Measurements from ENCODE around the gene RPL38.

Gene RPL38

GRCh38 chr17:74228306-74228978 lies 25.0 kb downstream of the RPL38 start:
- Histone ChIP-seq H3K4me1 (ENCODE audit: insufficient read depth, low read length) (no peaks in the 10 kb centered on the region), H3K36me3 (ENCODE audit: insufficient read depth, low read length) (peaks cover 37% of the 10 kb centered on the region), H3K4me3 (ENCODE audit: low read length) (no peak overlapping the region), H3K9me3 (ENCODE audit: low read length) (no peaks in the 10 kb centered on the region), H2AFZ (ENCODE audit: low read depth, low read length) (no peak overlapping the region), H3K27me3 (ENCODE audit: insufficient read depth, low read length) (no peaks in the 10 kb centered on the region)

GRCh38 chr17:74230896-74231295 lies 27.4 kb downstream of the RPL38 start:
- H3K36me3 ChIP-seq (ENCODE audit: insufficient read depth, low read length): peaks cover 20% of the 10 kb centered on the region
- H3K9me3 ChIP-seq (ENCODE audit: low read length): no peaks in the 10 kb centered on the region
- peaks cover 9% of the 10 kb centered on the region for H3K4me1 ChIP-seq (ENCODE audit: insufficient read depth, low read length)
- H3K27me3 ChIP-seq (ENCODE audit: insufficient read depth, low read length): no peaks in the 10 kb centered on the region
- H3K4me3 ChIP-seq (ENCODE audit: low read length): no peak overlapping the region
- no peak overlapping the region for H2AFZ ChIP-seq (ENCODE audit: low read depth, low read length)

- Histone ChIP-seq H3K4me1 (ENCODE audit: insufficient read depth, low read length) (peaks cover 16% of the 10 kb centered on the region), H3K27me3 (ENCODE audit: insufficient read depth, low read length) (no peaks in the 10 kb centered on the region), H3K9me3 (ENCODE audit: low read length) (no peaks in the 10 kb centered on the region), H3K4me3 (ENCODE audit: low read length) (no peak overlapping the region), H3K36me3 (ENCODE audit: insufficient read depth, low read length) (peaks cover 16% of the 10 kb centered on the region), H2AFZ (ENCODE audit: low read depth, low read length) (no peak overlapping the region)
Measured at GRCh38 chr17:74231928-74232907, 28.7 kb downstream of the RPL38 start.

GRCh38 chr17:74233937-74234336 lies 30.5 kb downstream of the RPL38 start:
- H3K4me1 ChIP-seq (ENCODE audit: insufficient read depth, low read length): peaks cover 16% of the 10 kb centered on the region
- H3K4me3 ChIP-seq (ENCODE audit: low read length): no peak overlapping the region
- no peaks in the 10 kb centered on the region for H3K27me3 ChIP-seq (ENCODE audit: insufficient read depth, low read length)
- H3K9me3 ChIP-seq (ENCODE audit: low read length): no peaks in the 10 kb centered on the region
- peaks cover 16% of the 10 kb centered on the region for H3K36me3 ChIP-seq (ENCODE audit: insufficient read depth, low read length)
- H2AFZ ChIP-seq (ENCODE audit: low read depth, low read length): no peak overlapping the region

- Histone ChIP-seq H3K4me1 (ENCODE audit: insufficient read depth, low read length) (peaks cover 16% of the 10 kb centered on the region), H3K36me3 (ENCODE audit: insufficient read depth, low read length) (peaks cover 17% of the 10 kb centered on the region), H3K9me3 (ENCODE audit: low read length) (no peaks in the 10 kb centered on the region), H3K27me3 (ENCODE audit: insufficient read depth, low read length) (no peaks in the 10 kb centered on the region), H2AFZ (ENCODE audit: low read depth, low read length) (no peak overlapping the region), H3K4me3 (ENCODE audit: low read length) (no peak overlapping the region)
Measured at GRCh38 chr17:74234486-74234885, 31.0 kb downstream of the RPL38 start.

GRCh38 chr17:74235040-74235581 lies 31.6 kb downstream of the RPL38 start:
- H3K27me3 ChIP-seq (ENCODE audit: insufficient read depth, low read length): no peaks in the 10 kb centered on the region
- no peaks in the 10 kb centered on the region for H3K9me3 ChIP-seq (ENCODE audit: low read length)
- no peak overlapping the region for H2AFZ ChIP-seq (ENCODE audit: low read depth, low read length)
- H3K36me3 ChIP-seq (ENCODE audit: insufficient read depth, low read length): peaks cover 17% of the 10 kb centered on the region
- no peak overlapping the region for H3K4me3 ChIP-seq (ENCODE audit: low read length)
- H3K4me1 ChIP-seq (ENCODE audit: insufficient read depth, low read length): peaks cover 16% of the 10 kb centered on the region

GRCh38 chr17:74235911-74236371 lies 32.5 kb downstream of the RPL38 start:
- H3K36me3 ChIP-seq (ENCODE audit: insufficient read depth, low read length): peaks cover 17% of the 10 kb centered on the region
- no peaks in the 10 kb centered on the region for H3K9me3 ChIP-seq (ENCODE audit: low read length)
- peaks cover 16% of the 10 kb centered on the region for H3K4me1 ChIP-seq (ENCODE audit: insufficient read depth, low read length)

GRCh38 chr17:74237321-74237720 lies 33.8 kb downstream of the RPL38 start:
- no peak overlapping the region for H3K4me3 ChIP-seq (ENCODE audit: low read length)
- no peaks in the 10 kb centered on the region for H3K27me3 ChIP-seq (ENCODE audit: insufficient read depth, low read length)
- H3K9me3 ChIP-seq (ENCODE audit: low read length): no peaks in the 10 kb centered on the region
- no peak overlapping the region for H2AFZ ChIP-seq (ENCODE audit: low read depth, low read length)
- peaks cover 21% of the 10 kb centered on the region for H3K36me3 ChIP-seq (ENCODE audit: insufficient read depth, low read length)
- peaks cover 16% of the 10 kb centered on the region for H3K4me1 ChIP-seq (ENCODE audit: insufficient read depth, low read length)

More at GRCh38 chr17:74235911-74236371, 32.5 kb downstream of the RPL38 start:
- H2AFZ ChIP-seq (ENCODE audit: low read depth, low read length): no peak overlapping the region
- H3K4me3 ChIP-seq (ENCODE audit: low read length): no peak overlapping the region
- no peaks in the 10 kb centered on the region for H3K27me3 ChIP-seq (ENCODE audit: insufficient read depth, low read length)

- no peaks in the 10 kb centered on the region for H3K9me3 ChIP-seq (ENCODE audit: low read length)
Measured at GRCh38 chr17:74239172-74239571, 35.7 kb downstream of the RPL38 start.

GRCh38 chr17:74240618-74241205 lies 37.2 kb downstream of the RPL38 start:
- no peaks in the 10 kb centered on the region for H3K27me3 ChIP-seq (ENCODE audit: insufficient read depth, low read length)
- H3K36me3 ChIP-seq (ENCODE audit: insufficient read depth, low read length): peaks cover 14% of the 10 kb centered on the region
- no peaks in the 10 kb centered on the region for H3K9me3 ChIP-seq (ENCODE audit: low read length)
- no peak overlapping the region for H2AFZ ChIP-seq (ENCODE audit: low read depth, low read length)
- H3K4me3 ChIP-seq (ENCODE audit: low read length): no peak overlapping the region
- peaks cover 20% of the 10 kb centered on the region for H3K4me1 ChIP-seq (ENCODE audit: insufficient read depth, low read length)

More at GRCh38 chr17:74239172-74239571, 35.7 kb downstream of the RPL38 start:
- no peak overlapping the region for H2AFZ ChIP-seq (ENCODE audit: low read depth, low read length)
- peaks cover 14% of the 10 kb centered on the region for H3K36me3 ChIP-seq (ENCODE audit: insufficient read depth, low read length)
- H3K4me1 ChIP-seq (ENCODE audit: insufficient read depth, low read length): peaks cover 16% of the 10 kb centered on the region
- no peak overlapping the region for H3K4me3 ChIP-seq (ENCODE audit: low read length)
- H3K27me3 ChIP-seq (ENCODE audit: insufficient read depth, low read length): no peaks in the 10 kb centered on the region

GRCh38 chr17:74241431-74241830 lies 38.0 kb downstream of the RPL38 start:
- Histone ChIP-seq H3K4me3 (ENCODE audit: low read length) (no peak overlapping the region), H3K36me3 (ENCODE audit: insufficient read depth, low read length) (peaks cover 14% of the 10 kb centered on the region), H2AFZ (ENCODE audit: low read depth, low read length) (no peak overlapping the region), H3K4me1 (ENCODE audit: insufficient read depth, low read length) (peaks cover 21% of the 10 kb centered on the region), H3K27me3 (ENCODE audit: insufficient read depth, low read length) (no peaks in the 10 kb centered on the region), H3K9me3 (ENCODE audit: low read length) (no peaks in the 10 kb centered on the region)

- H3K27me3 ChIP-seq (ENCODE audit: insufficient read depth, low read length): no peaks in the 10 kb centered on the region
- H3K36me3 ChIP-seq (ENCODE audit: insufficient read depth, low read length): peaks cover 14% of the 10 kb centered on the region
- H3K4me1 ChIP-seq (ENCODE audit: insufficient read depth, low read length): peaks cover 20% of the 10 kb centered on the region
- H3K4me3 ChIP-seq (ENCODE audit: low read length): no peak overlapping the region
- no peaks in the 10 kb centered on the region for H3K9me3 ChIP-seq (ENCODE audit: low read length)
- no peak overlapping the region for H2AFZ ChIP-seq (ENCODE audit: low read depth, low read length)
Measured at GRCh38 chr17:74241847-74242246, 38.4 kb downstream of the RPL38 start.

All from neuron (in vitro differentiated cells).